ENCODE results near the gene DYNLRB1. TPM values are rescaled to one million over a fixed set of nuclear protein-coding genes. Genes with fewer than 3 reads are reported as not detected.

Gene DYNLRB1
- total and polyA plus RNA-seq, 2 donors (not counting 1 experiment from before 2014, with no cell fraction given): 55.3 to 120 TPM

DNA sequence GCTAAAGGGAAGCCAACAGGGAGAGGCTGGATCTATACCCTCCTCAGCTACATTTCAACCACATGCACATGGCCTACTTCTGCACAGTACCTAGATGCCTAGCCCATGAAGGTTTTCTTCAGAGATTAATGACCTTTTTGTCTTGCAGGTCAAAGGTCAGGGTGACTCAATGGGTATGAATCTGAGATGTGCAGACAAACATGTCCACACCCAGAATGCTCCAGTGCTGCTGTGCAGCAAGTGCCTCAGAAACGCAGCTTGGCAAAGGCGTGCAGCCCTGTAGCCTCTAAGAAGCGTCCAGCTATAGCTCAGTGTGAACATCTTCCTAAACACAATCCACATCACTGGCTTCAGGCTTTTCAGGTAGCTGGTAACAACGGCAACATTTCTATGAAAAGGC, 66.7 kb downstream of the DYNLRB1 start:
- Histone ChIP-seq H3K79me2 (ENCODE audit: control insufficient read depth, insufficient read depth, low read length) (no peaks in the 10 kb centered on the region), H3K9me3 (ENCODE audit: control extremely low read depth in 1 of 3, control insufficient read depth in 2 of 3, insufficient read depth in 1 of 3, low read length in 2 of 3) (peaks cover 0 to 20% (median 12%) of the 10 kb centered on the region in 3 donors), H3K27me3 (replicated peaks in 1 of 4; ENCODE audit: control extremely low read depth in 1 of 4, control insufficient read depth in 3 of 4, insufficient read depth in 4 of 4, low read length in 3 of 4) (no peaks in the 10 kb centered on the region), H3K4me2 (replicated peaks; ENCODE audit: low read depth, low read length, poor library complexity, severe bottlenecking) (no peak overlapping the region), H4K20me1 (ENCODE audit: control insufficient read depth, insufficient read depth, low read length, poor library complexity, severe bottlenecking) (no peaks in the 10 kb centered on the region), H2AFZ (ENCODE audit: insufficient read depth, low read depth, low read length, poor library complexity, severe bottlenecking) (no peak overlapping the region), H3K36me3 (replicated peaks in 1 of 2; ENCODE audit: control extremely low read depth in 1 of 2, control insufficient read depth in 1 of 2, extremely low read depth in 1 of 2, insufficient read depth in 2 of 2, low read length in 1 of 2) (peaks cover 3 to 36% of the 10 kb centered on the region in 2 experiments), H3K27ac (ENCODE audit: low read length in 2 of 2) (no peak overlapping the region), H3K9ac (ENCODE audit: low read length) (no peak overlapping the region), H3K4me3 (ENCODE audit: control extremely low read depth in 1 of 5, extremely low read depth in 1 of 5, insufficient read depth in 1 of 5, low read depth in 2 of 5, low read length in 4 of 5) (no peak overlapping the region), H3K4me1 (ENCODE audit: control insufficient read depth in 2 of 2, insufficient read depth in 2 of 2, low read length in 2 of 2) (peaks cover 18 to 29% of the 10 kb centered on the region in 2 donors)
- TF ChIP-seq EZH2 (IDR thresholded peaks at IDR 0.05; ENCODE audit: borderline replicate concordance, insufficient read depth, low read depth, low read length, poor library complexity, severe bottlenecking): no peak
- TF ChIP-seq, protein P1, sequence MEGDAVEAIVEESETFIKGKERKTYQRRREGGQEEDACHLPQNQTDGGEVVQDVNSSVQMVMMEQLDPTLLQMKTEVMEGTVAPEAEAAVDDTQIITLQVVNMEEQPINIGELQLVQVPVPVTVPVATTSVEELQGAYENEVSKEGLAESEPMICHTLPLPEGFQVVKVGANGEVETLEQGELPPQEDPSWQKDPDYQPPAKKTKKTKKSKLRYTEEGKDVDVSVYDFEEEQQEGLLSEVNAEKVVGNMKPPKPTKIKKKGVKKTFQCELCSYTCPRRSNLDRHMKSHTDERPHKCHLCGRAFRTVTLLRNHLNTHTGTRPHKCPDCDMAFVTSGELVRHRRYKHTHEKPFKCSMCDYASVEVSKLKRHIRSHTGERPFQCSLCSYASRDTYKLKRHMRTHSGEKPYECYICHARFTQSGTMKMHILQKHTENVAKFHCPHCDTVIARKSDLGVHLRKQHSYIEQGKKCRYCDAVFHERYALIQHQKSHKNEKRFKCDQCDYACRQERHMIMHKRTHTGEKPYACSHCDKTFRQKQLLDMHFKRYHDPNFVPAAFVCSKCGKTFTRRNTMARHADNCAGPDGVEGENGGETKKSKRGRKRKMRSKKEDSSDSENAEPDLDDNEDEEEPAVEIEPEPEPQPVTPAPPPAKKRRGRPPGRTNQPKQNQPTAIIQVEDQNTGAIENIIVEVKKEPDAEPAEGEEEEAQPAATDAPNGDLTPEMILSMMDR (IDR thresholded peaks at IDR 0.05): no peak
- ATAC-seq (ENCODE audit: low read depth): no peak
- CTCF ChIA-PET: interaction anchor here (0.7 to 2.3 kb wide), 2 partner anchors 10 to 125 kb away, joined by 3 to 4 read pairs; no protein-coding TSS in a partner anchor
- POLR2A ChIA-PET: no interaction called here
- intact Hi-C loops (cut with micrococcal nuclease): no loop called here
- Mint-ChIP-seq H3K27ac (peak overlapping the region; percentile 70), H3K4me1 (peaks cover 31% of the 10 kb centered on the region), H3K27me3 (no peaks in the 10 kb centered on the region), H3K4me3 (no peak overlapping the region), H3K9me3 (ENCODE audit: insufficient read depth) (no peaks in the 10 kb centered on the region)
- no peak for DNase-seq
- 94% methylated on average over 4 of the region's 4 CpGs for WGBS (ENCODE audit: insufficient coverage)

DNA sequence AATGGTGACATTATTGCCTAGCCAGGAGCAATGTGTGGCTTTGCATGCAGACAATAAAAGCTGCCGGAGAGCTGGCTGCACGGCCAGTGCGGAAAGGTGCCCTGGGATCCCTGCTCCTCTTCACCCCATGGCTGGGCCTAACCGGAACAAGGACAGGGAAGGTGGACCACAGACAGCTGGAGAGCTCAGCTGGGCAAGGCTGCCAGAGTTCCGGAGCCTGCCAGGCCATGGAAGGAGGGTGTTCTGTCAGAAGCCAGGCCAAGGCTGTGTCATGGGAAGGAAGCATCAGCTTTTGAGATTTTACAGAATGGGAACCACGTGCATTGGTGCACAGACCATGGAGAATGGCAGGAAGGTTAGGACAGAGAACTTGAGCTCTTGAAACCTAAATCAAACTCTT, 67.3 kb downstream of the DYNLRB1 start:
- H3K36me3 ChIP-seq (replicated peaks in 1 of 2; ENCODE audit: control extremely low read depth in 1 of 2, control insufficient read depth in 1 of 2, extremely low read depth in 1 of 2, insufficient read depth in 2 of 2, low read length in 1 of 2): peaks cover 7 to 36% of the 10 kb centered on the region in 2 experiments
- no peak overlapping the region for H3K4me3 ChIP-seq (ENCODE audit: control extremely low read depth in 1 of 5, extremely low read depth in 1 of 5, insufficient read depth in 1 of 5, low read depth in 2 of 5, low read length in 4 of 5)
- Mint-ChIP-seq H3K4me3 (no peak overlapping the region), H3K27ac (no peak overlapping the region), H3K4me1 (peaks cover 27% of the 10 kb centered on the region), H3K9me3 (ENCODE audit: insufficient read depth) (no peaks in the 10 kb centered on the region), H3K27me3 (no peaks in the 10 kb centered on the region)
- no peak overlapping the region for H3K27ac ChIP-seq (ENCODE audit: low read length in 2 of 2)
- DNase-seq (no peak), ATAC-seq (ENCODE audit: low read depth) (no peak)
- WGBS (ENCODE audit: insufficient coverage): 72% methylated on average over 6 of the region's 6 CpGs
- peaks cover 0 to 20% (median 12%) of the 10 kb centered on the region in 3 donors for H3K9me3 ChIP-seq (ENCODE audit: control extremely low read depth in 1 of 3, control insufficient read depth in 2 of 3, insufficient read depth in 1 of 3, low read length in 2 of 3)
- POLR2A ChIA-PET: no interaction called here
- H2AFZ ChIP-seq (ENCODE audit: insufficient read depth, low read depth, low read length, poor library complexity, severe bottlenecking): no peak overlapping the region
- CTCF ChIA-PET: interaction anchor here (1.3 to 2.3 kb wide), 2 partner anchors 50 to 125 kb away, joined by 3 to 4 read pairs; no protein-coding TSS in a partner anchor
- H3K9ac ChIP-seq (ENCODE audit: low read length): no peak overlapping the region
- peaks cover 18 to 29% of the 10 kb centered on the region in 2 donors for H3K4me1 ChIP-seq (ENCODE audit: control insufficient read depth in 2 of 2, insufficient read depth in 2 of 2, low read length in 2 of 2)
- TF ChIP-seq EZH2 (IDR thresholded peaks at IDR 0.05; ENCODE audit: borderline replicate concordance, insufficient read depth, low read depth, low read length, poor library complexity, severe bottlenecking): no peak
- TF ChIP-seq, protein P1 (IDR thresholded peaks at IDR 0.05): no peak
- H3K27me3 ChIP-seq (replicated peaks in 1 of 4; ENCODE audit: control extremely low read depth in 1 of 4, control insufficient read depth in 3 of 4, insufficient read depth in 4 of 4, low read length in 3 of 4): no peaks in the 10 kb centered on the region
- H4K20me1 ChIP-seq (ENCODE audit: control insufficient read depth, insufficient read depth, low read length, poor library complexity, severe bottlenecking): no peaks in the 10 kb centered on the region
- H3K79me2 ChIP-seq (ENCODE audit: control insufficient read depth, insufficient read depth, low read length): no peaks in the 10 kb centered on the region
- no peak overlapping the region for H3K4me2 ChIP-seq (replicated peaks; ENCODE audit: low read depth, low read length, poor library complexity, severe bottlenecking)
- intact Hi-C loops (cut with micrococcal nuclease): no loop called here

All from B cell (primary cell).